H9 (cell line): ENCODE measurements around the gene BCLAF3. TPM values are rescaled to one million over a fixed set of nuclear protein-coding genes. Genes with fewer than 3 reads are reported as not detected.

Experiments
- DNase-seq: peaks from one replicate; pipeline ENCODE4 v3.0.0-alpha.2; 2017
- H2AFZ ChIP-seq: one replicate; pipeline ENCODE4 v1.6.1; 2013; ENCODE audit warnings: mild to moderate bottlenecking, low read length, control low read depth, moderate library complexity
- H2AK5ac ChIP-seq: 2 replicates; pipeline ENCODE4 v1.6.1; 2013; ENCODE audit warnings: low read length, control low read depth, mixed read lengths; ENCODE audit not compliant: insufficient read length
- H2BK120ac ChIP-seq: one replicate; pipeline ENCODE4 v1.6.1; 2013; ENCODE audit warnings: low read depth, mild to moderate bottlenecking, low read length, control low read depth, inconsistent platforms; ENCODE audit not compliant: poor library complexity, severe bottlenecking
- H2BK12ac ChIP-seq: 2 replicates; pipeline ENCODE4 v1.6.1; 2013; ENCODE audit warnings: low read length, control low read depth, mixed read lengths, low read depth; ENCODE audit not compliant: insufficient read length
- H2BK15ac ChIP-seq: 2 replicates; pipeline ENCODE4 v1.6.1; 2013; ENCODE audit warnings: low read depth, low read length, control low read depth
- H2BK20ac ChIP-seq: one replicate; pipeline ENCODE4 v1.6.1; 2013; ENCODE audit warnings: low read depth, mild to moderate bottlenecking, low read length, control low read depth, inconsistent platforms; ENCODE audit not compliant: poor library complexity, severe bottlenecking
- H2BK5ac ChIP-seq: 2 replicates; pipeline ENCODE4 v1.6.1; 2013; ENCODE audit warnings: low read length, control low read depth, mixed read lengths; ENCODE audit not compliant: insufficient read length
- H3K14ac ChIP-seq: 2 replicates; pipeline ENCODE4 v1.6.1; 2013; ENCODE audit warnings: low read length, control low read depth; ENCODE audit not compliant: insufficient read depth
- H3K18ac ChIP-seq: 2 replicates; pipeline ENCODE4 v1.6.1; 2013; ENCODE audit warnings: low read depth, mild to moderate bottlenecking, mixed read lengths, low read length, control low read depth; ENCODE audit not compliant: insufficient read length
- H3K23ac ChIP-seq: 2 replicates; pipeline ENCODE4 v1.6.1; 2013; ENCODE audit warnings: low read length, control low read depth, mixed read lengths, low read depth; ENCODE audit not compliant: insufficient read length
- H3K23me2 ChIP-seq: 2 replicates; pipeline ENCODE4 v1.6.1; 2013; ENCODE audit warnings: low read depth, mild to moderate bottlenecking, mixed read lengths, low read length, control low read depth; ENCODE audit not compliant: insufficient read length, poor library complexity, severe bottlenecking
- H3K27ac ChIP-seq: 2 replicates; pipeline ENCODE4 v1.5.1; 2013; ENCODE audit warnings: low read length, control low read depth, mixed read lengths, low read depth; ENCODE audit not compliant: insufficient read length
- H3K27me3 ChIP-seq: 2 replicates; pipeline ENCODE4 v1.6.1; 2013; ENCODE audit warnings: low read length, control low read depth, inconsistent platforms; ENCODE audit not compliant: insufficient read depth
- H3K4ac ChIP-seq: 2 replicates; pipeline ENCODE4 v1.6.1; 2013; ENCODE audit warnings: low read depth, mild to moderate bottlenecking, control low read depth, inconsistent platforms, low read length, moderate library complexity
- H3K4me1 ChIP-seq: 2 replicates; pipeline ENCODE4 v1.6.1; 2013; ENCODE audit warnings: low read length, control low read depth, inconsistent platforms; ENCODE audit not compliant: insufficient read depth
- H3K4me2 ChIP-seq: 2 replicates; pipeline ENCODE4 v1.6.1; 2013; ENCODE audit warnings: low read length, control low read depth, mixed read lengths; ENCODE audit not compliant: insufficient read length, insufficient read depth
- H3K56ac ChIP-seq: 2 replicates; pipeline ENCODE4 v1.6.1; 2013; ENCODE audit warnings: low read depth, mild to moderate bottlenecking, mixed read lengths, low read length, control low read depth; ENCODE audit not compliant: insufficient read length
- H3K79me1 ChIP-seq: 2 replicates; pipeline ENCODE4 v1.6.1; 2013; ENCODE audit warnings: low read depth, mild to moderate bottlenecking, moderate library complexity, low read length, control low read depth, inconsistent platforms; ENCODE audit not compliant: insufficient read depth, poor library complexity, severe bottlenecking
- H3K79me2 ChIP-seq: 2 replicates; pipeline ENCODE4 v1.6.1; 2013; ENCODE audit warnings: low read length, control low read depth, inconsistent platforms; ENCODE audit not compliant: insufficient read depth
- H3K9ac ChIP-seq: 2 replicates; pipeline ENCODE4 v1.6.1; 2013; ENCODE audit warnings: low read length, control low read depth, mixed read lengths; ENCODE audit not compliant: insufficient read length; ENCODE audit errors: extremely low read depth
- H3K9me3 ChIP-seq: one replicate; pipeline ENCODE4 v1.6.1; 2013; ENCODE audit warnings: low read depth, low read length, inconsistent platforms; ENCODE audit not compliant: control insufficient read depth
- H3T11ph ChIP-seq: one replicate; pipeline ENCODE4 v1.6.1; 2013; ENCODE audit warnings: mild to moderate bottlenecking, low read length, control low read depth, inconsistent platforms
- H4K20me1 ChIP-seq: one replicate; pipeline ENCODE4 v1.6.1; 2013; ENCODE audit not compliant: control insufficient read depth, insufficient read length, insufficient read depth
- H4K5ac ChIP-seq: 2 replicates; pipeline ENCODE4 v1.6.1; 2013; ENCODE audit warnings: low read depth, mild to moderate bottlenecking, mixed read lengths, low read length, control low read depth; ENCODE audit not compliant: insufficient read length
- H4K8ac ChIP-seq: replicated peaks from 2 replicates; pipeline ENCODE4 v1.6.1; 2013; ENCODE audit warnings: low read length, control low read depth, mixed read lengths, low read depth; ENCODE audit not compliant: insufficient read length
- H4K91ac ChIP-seq: 2 replicates; pipeline ENCODE4 v1.6.1; 2013; ENCODE audit warnings: low read depth, mild to moderate bottlenecking, moderate library complexity, mixed read lengths, low read length, control low read depth; ENCODE audit not compliant: insufficient read length
- H3K27ac Mint-ChIP-seq, 3 experiments: 2 replicates in 2 of 3; 3 replicates in 1 of 3; pipeline ENCODE4 v1.8.0; 2020 to 2021; ENCODE audit warnings: mixed read lengths in 3 of 3, mild to moderate bottlenecking in 1 of 3, moderate library complexity in 1 of 3
- H3K27me3 Mint-ChIP-seq: 2 replicates; pipeline ENCODE4 v1.8.0; 2021; ENCODE audit warnings: low read depth, mild to moderate bottlenecking, moderate library complexity, mixed read lengths
- H3K36me3 Mint-ChIP-seq, 3 experiments: 2 replicates in 2 of 3; 3 replicates in 1 of 3; pipeline ENCODE4 v1.8.0; 2020 to 2021; ENCODE audit warnings: low read depth in 3 of 3, mixed read lengths in 3 of 3; ENCODE audit not compliant: insufficient read depth in 1 of 3
- H3K4me1 Mint-ChIP-seq, 2 experiments: 2 replicates each; pipeline ENCODE4 v1.8.0; 2020; ENCODE audit warnings: mixed read lengths in 2 of 2
- H3K4me3 Mint-ChIP-seq, 2 experiments: 2 replicates in 1 of 2; 3 replicates in 1 of 2; pipeline ENCODE4 v1.8.0; 2020 to 2021; ENCODE audit warnings: mild to moderate bottlenecking in 2 of 2, mixed read lengths in 2 of 2, moderate library complexity in 1 of 2
- H3K9me3 Mint-ChIP-seq, 2 experiments: 2 replicates in 1 of 2; 3 replicates in 1 of 2; pipeline ENCODE4 v1.8.0; 2020; ENCODE audit warnings: mild to moderate bottlenecking in 2 of 2, mixed read lengths in 2 of 2, moderate library complexity in 1 of 2
- WGBS: extraction: QIAGEN DNeasy Blood & Tissue Kit; methylation state at CpG from one replicate; pipeline ENCODE4 v1.1.7; 2013; ENCODE audit warnings: missing lambda C conversion rate, low lambda C conversion rate, mixed read lengths; ENCODE audit not compliant: insufficient read length; ENCODE audit errors: extremely low coverage; 5-methylcytosine and 5-hydroxymethylcytosine counted together
- total RNA-seq: library from RNA; stranded (reverse); gene quantifications from 2 replicates; pipeline ENCODE4 v1.2.1, GENCODE V29; 2021
- TF ChIP-seq, protein P1 (sequence below): fragments of 200-600 bp; sonication (generic); conservative IDR thresholded peaks from 3 replicates; pipeline ENCODE4 v1.8.0; 2021; ENCODE audit warnings: antibody characterized with exemption, mild to moderate bottlenecking

The BCLAF3 gene
- total RNA-seq, 1 experiment from 2014 or later: 7.9 TPM

DNA sequence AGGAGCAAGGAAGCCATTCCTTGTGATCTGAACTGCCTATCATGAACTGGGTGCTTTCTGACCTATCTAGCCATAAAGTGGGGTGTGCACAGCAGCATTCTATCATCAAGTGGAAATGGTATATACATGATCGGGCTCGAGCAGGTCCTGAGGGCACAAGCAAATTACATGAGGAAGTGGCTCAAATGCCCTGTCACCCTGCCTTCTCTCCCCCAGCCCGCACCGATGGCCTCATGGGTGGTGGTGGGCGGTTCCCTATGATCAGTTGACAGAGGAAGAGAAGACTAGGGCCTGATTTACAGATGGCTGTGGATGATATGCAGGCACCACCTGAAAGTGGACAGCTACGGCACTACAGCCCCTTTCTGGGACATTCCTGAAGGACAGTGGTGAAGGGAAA, 46.3 kb upstream of the BCLAF3 start:
- Histone ChIP-seq H2BK12ac (no peak overlapping the region), H3K14ac (no peak overlapping the region), H3K27me3 (no peaks in the 10 kb centered on the region), H3K4me1 (no peaks in the 10 kb centered on the region), H4K91ac (no peak overlapping the region), H4K5ac (no peak overlapping the region), H3K9ac (no peak overlapping the region), H3K4me2 (no peak overlapping the region), H4K20me1 (no peaks in the 10 kb centered on the region), H3K79me2 (no peaks in the 10 kb centered on the region), H4K8ac (no peak overlapping the region), H3K27ac (no peak overlapping the region), H3K9me3 (peaks cover 2% of the 10 kb centered on the region), H2BK20ac (no peak overlapping the region), H3T11ph (no peak overlapping the region), H2AK5ac (no peak overlapping the region), H3K18ac (no peak overlapping the region), H2BK120ac (no peak overlapping the region), H3K23ac (no peak overlapping the region), H3K4ac (no peak overlapping the region), H3K23me2 (no peaks in the 10 kb centered on the region), H2AFZ (no peak overlapping the region), H2BK15ac (no peak overlapping the region), H3K56ac (no peak overlapping the region), H3K79me1 (no peaks in the 10 kb centered on the region), H2BK5ac (no peak overlapping the region)
- TF ChIP-seq, protein P1, sequence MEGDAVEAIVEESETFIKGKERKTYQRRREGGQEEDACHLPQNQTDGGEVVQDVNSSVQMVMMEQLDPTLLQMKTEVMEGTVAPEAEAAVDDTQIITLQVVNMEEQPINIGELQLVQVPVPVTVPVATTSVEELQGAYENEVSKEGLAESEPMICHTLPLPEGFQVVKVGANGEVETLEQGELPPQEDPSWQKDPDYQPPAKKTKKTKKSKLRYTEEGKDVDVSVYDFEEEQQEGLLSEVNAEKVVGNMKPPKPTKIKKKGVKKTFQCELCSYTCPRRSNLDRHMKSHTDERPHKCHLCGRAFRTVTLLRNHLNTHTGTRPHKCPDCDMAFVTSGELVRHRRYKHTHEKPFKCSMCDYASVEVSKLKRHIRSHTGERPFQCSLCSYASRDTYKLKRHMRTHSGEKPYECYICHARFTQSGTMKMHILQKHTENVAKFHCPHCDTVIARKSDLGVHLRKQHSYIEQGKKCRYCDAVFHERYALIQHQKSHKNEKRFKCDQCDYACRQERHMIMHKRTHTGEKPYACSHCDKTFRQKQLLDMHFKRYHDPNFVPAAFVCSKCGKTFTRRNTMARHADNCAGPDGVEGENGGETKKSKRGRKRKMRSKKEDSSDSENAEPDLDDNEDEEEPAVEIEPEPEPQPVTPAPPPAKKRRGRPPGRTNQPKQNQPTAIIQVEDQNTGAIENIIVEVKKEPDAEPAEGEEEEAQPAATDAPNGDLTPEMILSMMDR: no peak
- no peaks in the 10 kb centered on the region for H3K27me3 Mint-ChIP-seq
- no CpG with 5 or more reads among the region's 6 CpGs for WGBS
- peaks cover 66 to 69% of the 10 kb centered on the region in 2 experiments for H3K9me3 Mint-ChIP-seq
- no peaks in the 10 kb centered on the region for H3K4me1 Mint-ChIP-seq
- no peak for DNase-seq
- H3K27ac Mint-ChIP-seq: no peak overlapping the region
- H3K36me3 Mint-ChIP-seq: peaks cover 0 to 5% (median 0%) of the 10 kb centered on the region in 3 experiments; a peak in 3 of 7 replicates
- H3K4me3 Mint-ChIP-seq: no peak overlapping the region
